HepG2 (cell line): ENCODE data around the gene CLIC4. TPM values are rescaled to one million over a fixed set of nuclear protein-coding genes. Genes with fewer than 3 reads are reported as not detected.

ENCODE experiments used
- ATAC-seq: fragments of 200-7000 bp; cut with Tn5 transposase; 3 replicates; pipeline ENCODE4 v1.9.1; 2020; ENCODE audit warnings: mild to moderate bottlenecking, moderate library complexity
- BruUV-seq: library from RNA; stranded (reverse); fragments of 400-500 nt; replicated peaks from 2 replicates; lab custom pipeline; 2021; lab: Mats Ljungman, UMichigan
- CTCF ChIA-PET: fragments of 300-600 bp; formaldehyde crosslinking; extraction: SDS; loops from one replicate; lab custom pipeline; 2021; ENCODE audit warnings: low total read pairs, inconsistent platforms, low intra/inter-chr PET ratio; lab: Yijun Ruan, JAX
- POLR2A ChIA-PET: fragments of 350-600 bp; sonication (Branson Sonifier 250); formaldehyde crosslinking; loops from one replicate; lab custom pipeline; 2020; ENCODE audit warnings: antibody characterized with exemption, inconsistent platforms; lab: Yijun Ruan, JAX
- DNase-seq: peaks from one replicate; pipeline ENCODE4 v3.0.0-alpha.2; 2015; ENCODE audit warnings: low spot score
- FAIRE-seq: peaks from 3 replicates; lab custom pipeline; 2011; peaks lifted over from hg19 to GRCh38; lab: Jason Lieb, UNC
- H2AFZ ChIP-seq: one replicate; pipeline ENCODE4 v1.6.1; 2011; ENCODE audit warnings: low read length, inconsistent platforms
- H3K27ac ChIP-seq: fragments of 300-600 bp; 3 replicates; pipeline ENCODE4 v1.8.0; 2011; ENCODE audit warnings: mixed run types, mild to moderate bottlenecking, mixed read lengths, low read length, inconsistent platforms; ENCODE audit not compliant: insufficient read depth; ENCODE audit errors: extremely low read length
- H3K27me3 ChIP-seq, 2 experiments: fragments of 200-600 bp in 1 of 2; 2 replicates in 1 of 2; 3 replicates in 1 of 2; pipeline versions ENCODE4 v1.6.0 to v1.8.0; 2011; ENCODE audit warnings: low read length in 2 of 2, mild to moderate bottlenecking in 2 of 2, moderate library complexity in 2 of 2, inconsistent platforms in 1 of 2; ENCODE audit not compliant: insufficient read depth in 2 of 2, control insufficient read depth in 1 of 2
- H3K36me3 ChIP-seq, 2 experiments: fragments of 200-600 bp in 1 of 2; replicated peaks in 1 of 2; 2 replicates in 1 of 2; 3 replicates in 1 of 2; pipeline versions ENCODE4 v1.5.1 to v1.8.0; 2011; ENCODE audit warnings: low read length in 2 of 2, inconsistent platforms in 1 of 2; ENCODE audit not compliant: insufficient read depth in 2 of 2, control insufficient read depth in 1 of 2
- H3K4me1 ChIP-seq: 2 replicates; pipeline ENCODE4 v1.5.1; 2012; ENCODE audit warnings: low read length, inconsistent platforms; ENCODE audit not compliant: insufficient read depth
- H3K4me2 ChIP-seq: 2 replicates; pipeline ENCODE4 v1.6.0; 2011; ENCODE audit warnings: low read depth, low read length, inconsistent platforms
- H3K4me3 ChIP-seq, 3 experiments: fragments of 200-600 bp in 1 of 3; sonication (generic), shearing (Covaris generic) in 1 of 3; replicated peaks in 1 of 3; 2 replicates each; pipeline ENCODE4 v1.5.1; 2011 to 2016; ENCODE audit warnings: low read length in 3 of 3, inconsistent platforms in 2 of 3, low read depth in 2 of 3, mild to moderate bottlenecking in 2 of 3, control low read depth in 1 of 3, mixed read lengths in 1 of 3; ENCODE audit not compliant: insufficient read depth in 1 of 3
- H3K79me2 ChIP-seq: one replicate; pipeline ENCODE4 v1.6.1; 2011; ENCODE audit warnings: low read length, inconsistent platforms; ENCODE audit not compliant: insufficient read depth
- H3K9ac ChIP-seq: 2 replicates; pipeline ENCODE4 v1.6.0; 2011; ENCODE audit warnings: mild to moderate bottlenecking, low read depth, low read length, inconsistent platforms; ENCODE audit not compliant: insufficient read depth
- H3K9me3 ChIP-seq: 2 replicates; pipeline ENCODE4 v1.5.1; 2012; ENCODE audit warnings: mild to moderate bottlenecking, low read length
- H4K20me1 ChIP-seq: 2 replicates; pipeline ENCODE4 v1.6.0; 2011; ENCODE audit warnings: inconsistent platforms, mild to moderate bottlenecking, low read length, moderate library complexity; ENCODE audit not compliant: insufficient read depth
- DRAP1 ChIP-seq: IDR thresholded peaks from 2 replicates; pipeline ENCODE4 v1.6.1; 2016; ENCODE audit warnings: missing genetic modification reagents, missing compliant biosample characterization
- EHMT2 ChIP-seq: fragments of 200-600 bp; sonication (generic); IDR thresholded peaks from 2 replicates; pipeline ENCODE4 v1.7.0; 2017; ENCODE audit warnings: antibody characterized with exemption, low read depth, low read length, borderline replicate concordance
- HOXA3 ChIP-seq: sonication (generic); formaldehyde crosslinking; IDR thresholded peaks from 2 replicates; pipeline ENCODE4 v1.5.0; 2020; ENCODE audit warnings: missing genetic modification reagents
- KMT2B ChIP-seq: IDR thresholded peaks from 2 replicates; pipeline ENCODE4 v1.6.1; 2016; ENCODE audit warnings: missing genetic modification reagents, missing compliant biosample characterization
- MEIS1 ChIP-seq: sonication (generic); formaldehyde crosslinking; IDR thresholded peaks from 2 replicates; pipeline ENCODE4 v1.9.0; 2021; ENCODE audit warnings: mild to moderate bottlenecking, missing genetic modification reagents, moderate library complexity, borderline replicate concordance
- NCOR1 ChIP-seq: fragments of 200-600 bp; sonication (generic); IDR thresholded peaks from 2 replicates; pipeline ENCODE4 v1.7.0; 2017; ENCODE audit warnings: antibody characterized with exemption, low read length, borderline replicate concordance
- NR2F6 ChIP-seq, 2 experiments: IDR thresholded peaks; 2 replicates each; pipeline ENCODE4 v1.6.1; 2016; ENCODE audit warnings: antibody characterized with exemption in 1 of 2, mild to moderate bottlenecking in 1 of 2
- PCBP1 ChIP-seq: fragments of 200-400 bp; formaldehyde crosslinking; IDR thresholded peaks from 2 replicates; pipeline ENCODE4 v1.6.1; 2017; ENCODE audit warnings: mild to moderate bottlenecking, low read depth, low read length, borderline replicate concordance
- SMC3 ChIP-seq: IDR thresholded peaks from 2 replicates; pipeline ENCODE4 v1.6.1; 2011; ENCODE audit warnings: low read length, improper control_type of control experiment
- ZFAT ChIP-seq: sonication (generic); formaldehyde crosslinking; conservative IDR thresholded peaks from 2 replicates; pipeline ENCODE4 v1.8.1; 2023; ENCODE audit warnings: missing genetic modification reagents, inconsistent platforms
- ZNF296 ChIP-seq: sonication (generic); formaldehyde crosslinking; conservative IDR thresholded peaks from 2 replicates; pipeline ENCODE4 v1.5.0; 2020; ENCODE audit warnings: mild to moderate bottlenecking, missing genetic modification reagents
- ZNF329 ChIP-seq: sonication (generic); formaldehyde crosslinking; IDR thresholded peaks from 2 replicates; pipeline ENCODE4 v1.9.0; 2021; ENCODE audit warnings: low read depth, mild to moderate bottlenecking, missing genetic modification reagents
- ZNF383 ChIP-seq: sonication (generic); formaldehyde crosslinking; IDR thresholded peaks from 2 replicates; pipeline ENCODE4 v1.4.0; 2020; ENCODE audit warnings: missing genetic modification reagents, mild to moderate bottlenecking, borderline replicate concordance
- ZNF430 ChIP-seq: sonication (generic); formaldehyde crosslinking; IDR thresholded peaks from 2 replicates; pipeline ENCODE4 v1.9.0; 2021; ENCODE audit warnings: mild to moderate bottlenecking, missing genetic modification reagents
- ZNF589 ChIP-seq: sonication (generic); formaldehyde crosslinking; conservative IDR thresholded peaks from 2 replicates; pipeline ENCODE4 v1.8.0; 2022; ENCODE audit warnings: mild to moderate bottlenecking, moderate library complexity, missing genetic modification reagents
- ZNF605 ChIP-seq: sonication (generic); formaldehyde crosslinking; IDR thresholded peaks from 2 replicates; pipeline ENCODE4 v1.8.0; 2022; ENCODE audit warnings: mild to moderate bottlenecking, missing genetic modification reagents
- WGBS: methylation state at CpG from one replicate; pipeline ENCODE4 v1.1.6; 2017; ENCODE audit warnings: low lambda C conversion rate; 5-methylcytosine and 5-hydroxymethylcytosine counted together
- in situ Hi-C: cut with HindIII; loops from 2 replicates; pipeline ENCODE4 v1.10.0; 2017; ENCODE audit warnings: low pct_unique_long_range_greater_than_20kb; ENCODE audit not compliant: extremely low pct_ligation_motif_present
- intact Hi-C: fragments of 100-400 bp; cut with micrococcal nuclease; formaldehyde crosslinking; loops from one replicate; pipeline ENCODE4 v1.10.0; 2022; ENCODE audit not compliant: unreplicated experiment
- polyA plus RNA-seq, 8 experiments: library from polyadenylated mRNA; depleted of rRNA in 3 of 8; stranded (reverse) in 7 of 8; unstranded in 1 of 8; fragments of >200 nt; fragmentation: Illumina TruSeq in 4 of 8; extraction: Trizol in 4 of 8; gene quantifications; 2 replicates each; pipeline versions ENCODE4 v1.2.1 to v1.2.3, GENCODE V29; 2011 to 2016; ENCODE audit warnings: low read depth in 4 of 8, missing spikeins in 1 of 8, mixed read lengths in 1 of 8; ENCODE audit not compliant: insufficient read depth in 1 of 8
- total RNA-seq, 5 experiments: library from RNA; depleted of rRNA; stranded (reverse); fragments of >200 nt; fragmentation: Illumina TruSeq; extraction: Trizol; gene quantifications; 2 replicates each; pipeline ENCODE4 v1.2.3, GENCODE V29; 2016; ENCODE audit warnings: low read depth in 1 of 5
- TF ChIP-seq, protein P1 (sequence below): sonication (generic); formaldehyde crosslinking; IDR thresholded peaks from 2 replicates; pipeline ENCODE4 v1.9.0; 2022; ENCODE audit warnings: low read depth, missing genetic modification reagents
- TF ChIP-seq, protein P2 (sequence below): sonication (generic); formaldehyde crosslinking; IDR thresholded peaks from 2 replicates; pipeline ENCODE4 v1.4.0; 2020; ENCODE audit warnings: mild to moderate bottlenecking, low read depth, missing genetic modification reagents

The CLIC4 gene
- total and polyA plus RNA-seq, 2 of the 13 experiments (the other 11 are each of a cell fraction or from before 2014, with no cell fraction given), result 23.3 to 77.4 TPM

DNA sequence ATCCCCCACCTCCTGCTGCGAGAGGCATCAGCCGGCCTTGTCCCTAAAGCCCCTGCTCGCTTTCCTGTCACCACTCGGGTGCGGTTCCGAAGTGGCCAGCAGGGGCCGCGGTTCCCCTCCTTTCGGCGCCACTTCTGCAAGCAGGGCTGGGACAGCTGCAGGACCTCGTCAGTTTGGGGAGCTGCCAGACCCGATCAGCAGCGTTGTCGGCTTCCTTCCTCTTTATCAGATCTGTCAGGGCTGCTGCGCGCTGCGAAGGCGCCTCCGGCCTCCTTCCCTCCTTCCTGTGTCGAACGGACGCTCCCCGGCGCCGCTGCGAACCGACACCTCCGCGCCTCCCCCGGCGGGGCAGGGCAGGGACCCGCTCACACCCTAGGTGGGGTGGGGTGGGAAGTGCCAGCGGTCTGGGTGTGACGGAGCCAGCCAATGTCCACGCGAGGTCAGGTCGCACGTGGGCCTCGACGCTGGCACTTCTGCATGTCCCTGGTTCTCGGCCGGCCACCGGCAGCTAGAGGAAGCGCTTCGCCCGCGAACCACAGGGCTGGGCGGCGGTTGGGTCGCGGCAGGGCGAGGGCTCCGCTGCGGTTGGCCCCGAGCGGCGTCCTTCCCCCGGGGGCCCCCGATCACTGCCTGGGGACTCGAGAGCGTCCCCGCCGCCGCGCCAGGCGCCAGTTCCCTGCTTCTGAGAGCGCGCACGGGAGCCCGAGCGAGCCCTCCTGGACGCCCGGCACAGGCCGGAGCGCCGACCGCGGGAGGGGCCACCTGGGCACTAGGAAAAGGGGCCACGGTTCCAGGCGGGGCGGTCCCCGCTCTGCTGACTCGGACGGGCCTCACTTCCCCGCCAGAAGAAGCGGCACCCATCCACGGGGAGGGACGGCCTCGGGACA is 103.0 kb downstream of the CLIC4 start:
- DNase-seq (peak; percentile 64), FAIRE-seq (no peak), ATAC-seq (peak; percentile 94)
- in situ Hi-C loops, result loop anchor here (5.0 kb wide), 2 partner anchors 59 to 189 kb away; no protein-coding TSS in a partner anchor
- peak overlapping the region; percentile 61 to 83 (median 65) for H3K4me3 ChIP-seq
- ChIA-PET CTCF (interaction anchor here (1.2 to 4.3 kb wide), 5 partner anchors 48 to 253 kb away, joined by 3 to 20 read pairs (median 6); no protein-coding TSS in a partner anchor), POLR2A (interaction anchor here (1.6 kb wide), 1 partner anchor 63 kb away, joined by 5 read pairs; no protein-coding TSS in a partner anchor)
- H3K9me3 ChIP-seq, result no peaks in the 10 kb centered on the region
- no peak overlapping the region for H2AFZ ChIP-seq
- H3K79me2 ChIP-seq, result no peaks in the 10 kb centered on the region
- WGBS, result 1% methylated on average over 16 of the region's 89 CpGs
- H3K36me3 ChIP-seq, result no peaks in the 10 kb centered on the region; a peak in 1 of 5 replicates
- peak overlapping the region; percentile 98 for H3K4me2 ChIP-seq
- H3K4me1 ChIP-seq, result peaks cover 18% of the 10 kb centered on the region
- H3K27me3 ChIP-seq, result peaks cover 0 to 8% of the 10 kb centered on the region in 2 experiments; a peak in 2 of 5 replicates
- no peaks in the 10 kb centered on the region for H4K20me1 ChIP-seq
- no TSS peak for BruUV-seq
- peak overlapping the region; percentile 48; the same call in 1 of the 2 replicates for H3K9ac ChIP-seq
- intact Hi-C loops, result loop anchor here (1.0 to 2.0 kb wide), 2 partner anchors 50 to 253 kb away; no protein-coding TSS in a partner anchor
- H3K27ac ChIP-seq, result no peak overlapping the region
- peak; percentile 41; the same call in 1 of the 2 replicates for TF ChIP-seq KMT2B (CRISPR knock-in tag)
- TF ChIP-seq SMC3, result peak; percentile 31; the same call in 1 of the 2 replicates
- TF ChIP-seq, protein P1, sequence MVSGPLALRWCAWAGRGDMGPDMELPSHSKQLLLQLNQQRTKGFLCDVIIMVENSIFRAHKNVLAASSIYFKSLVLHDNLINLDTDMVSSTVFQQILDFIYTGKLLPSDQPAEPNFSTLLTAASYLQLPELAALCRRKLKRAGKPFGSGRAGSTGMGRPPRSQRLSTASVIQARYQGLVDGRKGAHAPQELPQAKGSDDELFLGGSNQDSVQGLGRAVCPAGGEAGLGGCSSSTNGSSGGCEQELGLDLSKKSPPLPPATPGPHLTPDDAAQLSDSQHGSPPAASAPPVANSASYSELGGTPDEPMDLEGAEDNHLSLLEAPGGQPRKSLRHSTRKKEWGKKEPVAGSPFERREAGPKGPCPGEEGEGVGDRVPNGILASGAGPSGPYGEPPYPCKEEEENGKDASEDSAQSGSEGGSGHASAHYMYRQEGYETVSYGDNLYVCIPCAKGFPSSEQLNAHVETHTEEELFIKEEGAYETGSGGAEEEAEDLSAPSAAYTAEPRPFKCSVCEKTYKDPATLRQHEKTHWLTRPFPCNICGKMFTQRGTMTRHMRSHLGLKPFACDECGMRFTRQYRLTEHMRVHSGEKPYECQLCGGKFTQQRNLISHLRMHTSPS, result peak; percentile 55; the same call in 1 of the 2 replicates
- no peak for TF ChIP-seq ZFAT
- peak; percentile 74; the same call in 1 of the 2 replicates for TF ChIP-seq MEIS1
- TF ChIP-seq PCBP1, result 0 out of 2 replicates have a peak, but pooled peaks have one; percentile 48
- TF ChIP-seq ZNF589, result no peak
- TF ChIP-seq ZNF605, result peak; percentile 95
- peak; percentile 47; the same call in 1 of the 2 replicates for TF ChIP-seq DRAP1 (CRISPR knock-in tag)
- TF ChIP-seq ZNF430, result 0 out of 2 replicates have a peak, but pooled peaks have one; percentile 85
- no peak for TF ChIP-seq EHMT2
- TF ChIP-seq HOXA3 (CRISPR knock-in tag), result peak; percentile 59
- TF ChIP-seq NR2F6 (IDR thresholded peaks at IDR 0.05), result no peak
- 0 out of 2 replicates have a peak, but pooled peaks have one; percentile 15 for TF ChIP-seq NR2F6 (CRISPR knock-in tag; IDR thresholded peaks at IDR 0.05)
- peak; percentile 83; the same call in 1 of the 2 replicates for TF ChIP-seq ZNF296 (CRISPR knock-in tag)
- TF ChIP-seq, protein P2, sequence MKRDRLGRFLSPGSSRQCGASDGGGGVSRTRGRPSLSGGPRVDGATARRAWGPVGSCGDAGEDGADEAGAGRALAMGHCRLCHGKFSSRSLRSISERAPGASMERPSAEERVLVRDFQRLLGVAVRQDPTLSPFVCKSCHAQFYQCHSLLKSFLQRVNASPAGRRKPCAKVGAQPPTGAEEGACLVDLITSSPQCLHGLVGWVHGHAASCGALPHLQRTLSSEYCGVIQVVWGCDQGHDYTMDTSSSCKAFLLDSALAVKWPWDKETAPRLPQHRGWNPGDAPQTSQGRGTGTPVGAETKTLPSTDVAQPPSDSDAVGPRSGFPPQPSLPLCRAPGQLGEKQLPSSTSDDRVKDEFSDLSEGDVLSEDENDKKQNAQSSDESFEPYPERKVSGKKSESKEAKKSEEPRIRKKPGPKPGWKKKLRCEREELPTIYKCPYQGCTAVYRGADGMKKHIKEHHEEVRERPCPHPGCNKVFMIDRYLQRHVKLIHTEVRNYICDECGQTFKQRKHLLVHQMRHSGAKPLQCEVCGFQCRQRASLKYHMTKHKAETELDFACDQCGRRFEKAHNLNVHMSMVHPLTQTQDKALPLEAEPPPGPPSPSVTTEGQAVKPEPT, result 0 out of 2 replicates have a peak, but pooled peaks have one; percentile 28
- no peak for TF ChIP-seq NCOR1
- TF ChIP-seq ZNF329 (CRISPR knock-in tag), result 0 out of 2 replicates have a peak, but pooled peaks have one; percentile 61
- 0 out of 2 replicates have a peak, but pooled peaks have one; percentile 28 for TF ChIP-seq ZNF383 (CRISPR knock-in tag)
